ENCODE results near the gene RCAN1.
A peak's percentile ranks its signal among the peaks of the same experiment; 100 is the strongest.

- TF ChIP-seq, protein P1, sequence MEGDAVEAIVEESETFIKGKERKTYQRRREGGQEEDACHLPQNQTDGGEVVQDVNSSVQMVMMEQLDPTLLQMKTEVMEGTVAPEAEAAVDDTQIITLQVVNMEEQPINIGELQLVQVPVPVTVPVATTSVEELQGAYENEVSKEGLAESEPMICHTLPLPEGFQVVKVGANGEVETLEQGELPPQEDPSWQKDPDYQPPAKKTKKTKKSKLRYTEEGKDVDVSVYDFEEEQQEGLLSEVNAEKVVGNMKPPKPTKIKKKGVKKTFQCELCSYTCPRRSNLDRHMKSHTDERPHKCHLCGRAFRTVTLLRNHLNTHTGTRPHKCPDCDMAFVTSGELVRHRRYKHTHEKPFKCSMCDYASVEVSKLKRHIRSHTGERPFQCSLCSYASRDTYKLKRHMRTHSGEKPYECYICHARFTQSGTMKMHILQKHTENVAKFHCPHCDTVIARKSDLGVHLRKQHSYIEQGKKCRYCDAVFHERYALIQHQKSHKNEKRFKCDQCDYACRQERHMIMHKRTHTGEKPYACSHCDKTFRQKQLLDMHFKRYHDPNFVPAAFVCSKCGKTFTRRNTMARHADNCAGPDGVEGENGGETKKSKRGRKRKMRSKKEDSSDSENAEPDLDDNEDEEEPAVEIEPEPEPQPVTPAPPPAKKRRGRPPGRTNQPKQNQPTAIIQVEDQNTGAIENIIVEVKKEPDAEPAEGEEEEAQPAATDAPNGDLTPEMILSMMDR (IDR thresholded peaks at IDR 0.05), result peak; percentile 22 to 37 (median 32)
- TF ChIP-seq POLR2A (IDR thresholded peaks at IDR 0.05) (no peak), EP300 (IDR thresholded peaks at IDR 0.05) (no peak)
Measured at GRCh38 chr21:34603002-34603709, 11.8 kb downstream of the RCAN1 start.
